A673 (cell line): ENCODE results near the gene NUCKS1. TPM values are rescaled to one million over a fixed set of nuclear protein-coding genes. Genes with fewer than 3 reads are reported as not detected.

ENCODE experiments used
- BruUV-seq: library from RNA; stranded (reverse); fragments of 400-500 nt; replicated peaks from 2 replicates; lab custom pipeline; 2021; lab: Mats Ljungman, UMichigan
- CTCF ChIA-PET: fragments of 300-600 bp; sonication (Branson Sonifier 250); formaldehyde crosslinking; loops from one replicate; lab custom pipeline; 2022; ENCODE audit warnings: antibody characterized with exemption; lab: Charles Lee
- POLR2A ChIA-PET: fragments of 300-600 bp; sonication (Branson Sonifier 250); formaldehyde crosslinking; loops from one replicate; lab custom pipeline; 2022; ENCODE audit warnings: antibody characterized with exemption; ENCODE audit not compliant: low non-redundant PET; lab: Charles Lee
- DNase-seq: peaks from one replicate; pipeline ENCODE4 v3.0.0-alpha.2; 2015; ENCODE audit warnings: low spot score
- H3K27ac ChIP-seq: fragments of 200-600 bp; sonication (generic); 2 replicates; pipeline ENCODE4 v1.5.1; 2016; ENCODE audit warnings: mixed run types, low read depth, mild to moderate bottlenecking, mixed read lengths, antibody characterized with exemption, low read length; ENCODE audit not compliant: poor library complexity, severe bottlenecking
- H3K27me3 ChIP-seq: fragments of 200-600 bp; sonication (generic); replicated peaks from 2 replicates; pipeline ENCODE4 v1.6.1; 2017; ENCODE audit warnings: mixed run types, low read depth, mild to moderate bottlenecking, mixed read lengths, antibody characterized with exemption, low read length; ENCODE audit not compliant: insufficient read depth, poor library complexity
- H3K36me3 ChIP-seq: fragments of 200-600 bp; sonication (generic); 2 replicates; pipeline ENCODE4 v1.6.1; 2016; ENCODE audit warnings: mixed run types, mild to moderate bottlenecking, mixed read lengths, antibody characterized with exemption, low read length; ENCODE audit not compliant: insufficient read depth, poor library complexity, severe bottlenecking
- H3K4me1 ChIP-seq: fragments of 200-600 bp; sonication (generic); 2 replicates; pipeline ENCODE4 v1.6.1; 2017; ENCODE audit warnings: mixed run types, mild to moderate bottlenecking, mixed read lengths, antibody characterized with exemption, low read length; ENCODE audit not compliant: insufficient read depth, poor library complexity, severe bottlenecking
- H3K4me3 ChIP-seq: fragments of 200-600 bp; sonication (generic); 2 replicates; pipeline ENCODE4 v1.5.1; 2016; ENCODE audit warnings: low read depth, mixed run types, mild to moderate bottlenecking, mixed read lengths, low read length; ENCODE audit not compliant: poor library complexity, severe bottlenecking
- H3K9me3 ChIP-seq: fragments of 200-600 bp; sonication (generic); 2 replicates; pipeline ENCODE4 v1.6.1; 2016; ENCODE audit warnings: mixed run types, low read depth, mild to moderate bottlenecking, mixed read lengths, antibody characterized with exemption, low read length; ENCODE audit not compliant: poor library complexity, severe bottlenecking
- EZH2 ChIP-seq: fragments of 200-600 bp; sonication (generic); IDR thresholded peaks from 2 replicates; pipeline ENCODE4 v1.6.1; 2017; ENCODE audit warnings: borderline replicate concordance, low read depth, mild to moderate bottlenecking, mixed read lengths, antibody characterized with exemption, low read length; ENCODE audit not compliant: poor library complexity, severe bottlenecking
- intact Hi-C: fragments of 100-400 bp; cut with micrococcal nuclease; formaldehyde crosslinking; loops from one replicate; pipeline ENCODE4 v1.10.0; 2022; ENCODE audit not compliant: unreplicated experiment
- total RNA-seq: library from RNA; stranded (reverse); gene quantifications from 2 replicates; pipeline ENCODE4 v1.2.3, GENCODE V29; 2021
- TF ChIP-seq, protein P1 (sequence below): fragments of 300-800, 200-600 bp; sonication (generic); conservative IDR thresholded peaks from 2 replicates; pipeline ENCODE4 v1.5.1; 2017; ENCODE audit warnings: low read depth, mild to moderate bottlenecking, antibody characterized with exemption, low read length, moderate library complexity, mixed read lengths

Gene NUCKS1
- total RNA-seq, 1 experiment from 2014 or later = 437 TPM

DNA sequence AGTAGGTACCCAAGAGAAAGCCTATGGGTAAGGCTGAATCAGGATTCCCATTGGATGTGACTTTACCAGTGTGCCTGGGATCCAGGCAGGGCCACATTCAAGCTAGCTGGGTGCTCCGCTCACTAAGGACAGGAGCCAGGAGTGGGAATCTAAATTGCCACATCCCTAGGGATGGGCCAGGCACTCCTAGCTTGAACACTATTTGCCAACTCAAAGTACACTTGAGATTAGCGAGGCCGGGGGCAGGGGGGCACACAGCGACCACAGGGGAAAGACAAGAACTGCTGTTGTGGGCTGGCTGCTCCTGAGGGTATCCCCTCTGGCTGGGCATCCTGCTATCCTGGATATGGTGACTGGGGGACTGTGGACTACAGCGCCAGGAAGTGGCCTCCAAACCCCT, 74.0 kb downstream of the NUCKS1 start:
- ChIA-PET POLR2A (no interaction called here), CTCF (no interaction called here)
- intact Hi-C loops = no loop called here
- DNase-seq = no peak
- no TSS peak for BruUV-seq
- Histone ChIP-seq H3K27ac (no peak overlapping the region), H3K4me3 (no peak overlapping the region), H3K9me3 (no peaks in the 10 kb centered on the region), H3K4me1 (peaks cover 15% of the 10 kb centered on the region), H3K27me3 (no peaks in the 10 kb centered on the region), H3K36me3 (no peaks in the 10 kb centered on the region)
- TF ChIP-seq EZH2 = no peak
- TF ChIP-seq, protein P1, sequence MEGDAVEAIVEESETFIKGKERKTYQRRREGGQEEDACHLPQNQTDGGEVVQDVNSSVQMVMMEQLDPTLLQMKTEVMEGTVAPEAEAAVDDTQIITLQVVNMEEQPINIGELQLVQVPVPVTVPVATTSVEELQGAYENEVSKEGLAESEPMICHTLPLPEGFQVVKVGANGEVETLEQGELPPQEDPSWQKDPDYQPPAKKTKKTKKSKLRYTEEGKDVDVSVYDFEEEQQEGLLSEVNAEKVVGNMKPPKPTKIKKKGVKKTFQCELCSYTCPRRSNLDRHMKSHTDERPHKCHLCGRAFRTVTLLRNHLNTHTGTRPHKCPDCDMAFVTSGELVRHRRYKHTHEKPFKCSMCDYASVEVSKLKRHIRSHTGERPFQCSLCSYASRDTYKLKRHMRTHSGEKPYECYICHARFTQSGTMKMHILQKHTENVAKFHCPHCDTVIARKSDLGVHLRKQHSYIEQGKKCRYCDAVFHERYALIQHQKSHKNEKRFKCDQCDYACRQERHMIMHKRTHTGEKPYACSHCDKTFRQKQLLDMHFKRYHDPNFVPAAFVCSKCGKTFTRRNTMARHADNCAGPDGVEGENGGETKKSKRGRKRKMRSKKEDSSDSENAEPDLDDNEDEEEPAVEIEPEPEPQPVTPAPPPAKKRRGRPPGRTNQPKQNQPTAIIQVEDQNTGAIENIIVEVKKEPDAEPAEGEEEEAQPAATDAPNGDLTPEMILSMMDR = no peak

DNA sequence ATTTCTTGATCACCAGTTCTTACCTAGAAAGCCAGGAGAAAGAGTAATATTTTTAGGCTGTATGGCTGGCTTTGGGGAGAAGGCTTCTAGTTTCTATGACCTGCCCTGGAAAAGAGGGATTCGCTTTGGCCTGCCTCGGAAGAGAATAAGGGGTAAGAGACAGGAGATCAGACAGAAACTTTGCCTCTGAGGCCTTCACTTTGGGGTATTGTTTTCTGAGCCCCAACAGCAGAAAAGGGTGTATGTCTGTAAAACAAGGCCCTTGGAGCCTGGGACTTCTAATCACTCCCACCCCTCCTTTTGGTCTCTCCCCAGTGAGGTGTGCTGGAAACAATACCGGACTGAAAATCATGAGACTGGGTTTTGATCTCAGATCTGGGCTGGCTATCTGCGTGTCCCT, 74.7 kb downstream of the NUCKS1 start:
- Histone ChIP-seq H3K4me3 (no peak overlapping the region), H3K4me1 (peaks cover 15% of the 10 kb centered on the region), H3K27me3 (no peaks in the 10 kb centered on the region), H3K27ac (no peak overlapping the region), H3K36me3 (no peaks in the 10 kb centered on the region), H3K9me3 (no peaks in the 10 kb centered on the region)
- CTCF ChIA-PET = no interaction called here
- BruUV-seq = no TSS peak
- intact Hi-C loops = no loop called here
- TF ChIP-seq, protein P1 = no peak
- no peak for TF ChIP-seq EZH2
- DNase-seq = no peak
- POLR2A ChIA-PET = no interaction called here

DNA sequence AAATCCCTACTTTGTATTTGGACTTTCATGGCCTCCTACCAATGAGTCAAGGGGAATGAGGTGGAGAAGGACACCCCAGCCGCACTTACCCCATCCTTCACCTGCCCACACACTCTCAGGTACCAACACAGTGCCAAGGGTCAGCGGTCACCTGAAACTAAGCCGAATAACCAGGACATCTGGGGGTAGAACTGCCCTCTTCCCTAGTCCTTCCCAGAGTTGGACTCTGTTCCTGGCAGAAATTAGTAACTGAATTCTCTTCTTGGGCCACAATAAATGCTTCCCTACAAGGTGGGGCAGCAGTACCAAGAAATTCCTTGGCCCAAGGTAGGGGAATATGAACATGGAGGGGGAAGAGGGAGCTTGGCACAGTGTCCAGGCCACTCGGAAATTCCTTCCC, 77.0 kb downstream of the NUCKS1 start:
- H3K4me1 ChIP-seq = peaks cover 5% of the 10 kb centered on the region
- TF ChIP-seq, protein P1 = no peak
- TF ChIP-seq EZH2 = no peak

More for the DNA sequence above, 77.0 kb downstream of the NUCKS1 start:
- no peaks in the 10 kb centered on the region for H3K36me3 ChIP-seq
- no peak for DNase-seq
- no peak overlapping the region for H3K27ac ChIP-seq
- ChIA-PET CTCF (no interaction called here), POLR2A (no interaction called here)
- no peaks in the 10 kb centered on the region for H3K27me3 ChIP-seq
- H3K4me3 ChIP-seq = no peak overlapping the region
- no peaks in the 10 kb centered on the region for H3K9me3 ChIP-seq
- no TSS peak for BruUV-seq
- intact Hi-C loops = no loop called here
